GM18499 (cell line): ENCODE measurements around the gene CTNNA3.
"Not testable (repeated sequence)": the region's sequence is repeated elsewhere in the genome, so short reads cannot be mapped to it uniquely, and the experiment has no call there.

Source experiments
- ATAC-seq: cut with Tn5 transposase; IDR thresholded peaks from one replicate; pipeline ENCODE4 v1.9.1; 2021; ENCODE audit warnings: moderate number of reproducible peaks; ENCODE audit not compliant: insufficient read depth, unreplicated experiment

Gene CTNNA3

DNA sequence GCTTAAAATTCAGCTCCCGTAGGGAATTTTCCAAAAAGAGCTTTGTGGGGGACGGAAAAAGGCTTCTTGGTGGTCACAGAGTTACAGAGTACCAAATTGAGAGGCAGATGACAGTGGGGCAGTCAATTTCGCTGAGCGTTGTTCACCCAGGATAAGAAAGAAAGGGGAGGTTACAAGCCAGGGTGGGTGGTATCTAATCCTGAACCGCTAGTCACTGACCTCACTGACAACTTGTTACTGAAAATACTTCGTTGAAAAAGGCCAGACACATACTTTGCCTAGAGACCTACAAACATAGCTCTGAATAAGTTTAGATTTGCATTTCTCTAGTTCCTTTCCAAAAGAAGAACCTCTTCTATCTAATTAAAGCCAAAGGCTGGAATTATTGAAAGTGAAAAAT, at the start of gene CTNNA3:
TSS of gene CTNNA3 (minus strand) at position 167 of the 400 bp plus-strand sequence.
- no peak for ATAC-seq

DNA sequence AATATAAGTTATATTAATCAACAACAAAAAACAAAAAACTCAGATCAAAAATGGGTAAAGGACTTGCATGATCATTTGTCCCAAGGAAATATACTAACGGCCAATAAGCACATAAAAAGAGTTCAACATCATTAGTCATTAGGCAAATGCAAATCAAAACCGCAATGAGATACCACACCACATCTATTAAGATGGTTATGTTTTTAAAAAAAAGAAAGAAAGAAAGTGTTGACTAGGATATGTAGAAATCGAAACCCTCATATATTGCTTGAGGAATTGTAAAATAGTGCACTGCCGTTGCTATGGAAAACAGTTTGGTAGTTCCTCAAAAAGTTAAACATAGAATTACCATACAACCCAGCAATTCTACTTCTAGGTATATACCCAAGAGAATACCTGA, 39.4 kb upstream of the CTNNA3 start:
- ATAC-seq: no peak

DNA sequence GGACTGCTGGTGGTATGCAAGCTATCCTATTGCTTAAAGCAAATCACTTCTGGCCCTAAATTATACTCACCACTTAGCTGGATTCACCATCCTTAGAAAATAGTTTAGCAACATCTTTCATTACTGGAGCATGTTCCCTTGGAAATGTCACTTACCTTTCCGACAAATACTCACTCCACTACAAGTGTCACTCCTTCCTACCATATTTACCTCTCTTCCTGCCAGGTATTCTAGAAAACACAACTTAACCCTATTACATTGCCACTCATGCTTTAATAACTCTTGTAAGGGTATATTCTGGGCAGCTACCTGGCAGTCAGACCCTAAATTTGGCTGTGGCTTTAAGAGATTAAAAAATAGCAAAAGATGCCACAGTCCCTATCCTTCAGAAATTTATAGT, 37.5 kb upstream of the CTNNA3 start:
- no peak for ATAC-seq

DNA sequence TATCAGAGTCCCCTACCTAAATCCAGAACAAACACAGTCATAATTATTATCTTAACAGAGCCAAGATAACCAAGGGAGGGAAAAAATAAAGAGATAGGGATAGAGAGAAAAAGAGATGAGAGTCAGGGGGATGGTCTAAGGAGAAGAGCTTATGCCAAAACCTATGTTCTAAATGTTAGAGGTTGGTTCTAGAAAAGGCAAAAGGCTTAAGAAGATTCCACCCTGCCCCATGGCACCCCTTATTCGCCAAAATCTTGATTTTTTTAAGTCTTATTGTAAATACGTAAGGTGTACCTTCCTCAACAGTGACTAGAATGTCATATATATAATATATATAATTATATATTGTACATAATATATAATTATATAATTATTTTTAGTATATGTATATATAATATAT, 29.6 kb upstream of the CTNNA3 start:
- ATAC-seq: no peak

DNA sequence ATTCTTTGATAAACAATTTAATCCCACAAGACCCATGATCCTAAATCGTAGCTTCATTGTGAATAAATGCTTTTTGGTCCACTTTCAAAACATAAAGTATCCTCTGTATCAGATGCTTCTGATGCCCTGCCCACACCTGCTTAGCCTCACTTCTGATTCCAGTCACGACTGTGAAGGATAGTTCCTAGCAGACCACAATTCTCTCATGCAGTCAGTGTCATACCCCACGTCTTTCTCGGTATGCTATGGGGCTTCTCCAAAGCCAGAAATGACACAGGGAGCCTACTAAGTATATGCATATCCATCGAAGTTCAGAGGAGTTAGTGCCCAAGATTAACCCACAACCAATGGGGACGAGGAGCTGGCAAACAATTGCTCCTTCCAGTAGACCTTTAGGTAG, 27.6 kb upstream of the CTNNA3 start:
- no peak for ATAC-seq

DNA sequence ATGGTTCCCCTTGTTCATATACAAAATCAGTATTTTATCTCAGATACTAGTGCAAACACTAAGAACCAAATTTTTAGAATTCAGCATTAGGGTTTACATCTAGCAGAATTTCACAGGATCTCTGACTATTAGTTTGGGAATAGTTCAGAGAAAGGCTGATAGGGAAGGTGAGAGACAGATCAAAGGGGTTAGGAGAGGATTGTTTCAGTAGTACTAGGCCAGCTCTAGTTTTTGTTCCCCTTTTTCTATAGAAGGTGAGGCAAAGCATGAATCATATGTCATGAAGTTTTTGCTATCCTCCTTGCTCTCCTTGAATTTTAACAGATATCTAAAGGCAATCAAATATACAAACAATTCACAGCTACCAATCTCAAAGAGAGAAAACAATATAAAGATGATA, 26.1 kb upstream of the CTNNA3 start:
- ATAC-seq: peak; percentile 94

DNA sequence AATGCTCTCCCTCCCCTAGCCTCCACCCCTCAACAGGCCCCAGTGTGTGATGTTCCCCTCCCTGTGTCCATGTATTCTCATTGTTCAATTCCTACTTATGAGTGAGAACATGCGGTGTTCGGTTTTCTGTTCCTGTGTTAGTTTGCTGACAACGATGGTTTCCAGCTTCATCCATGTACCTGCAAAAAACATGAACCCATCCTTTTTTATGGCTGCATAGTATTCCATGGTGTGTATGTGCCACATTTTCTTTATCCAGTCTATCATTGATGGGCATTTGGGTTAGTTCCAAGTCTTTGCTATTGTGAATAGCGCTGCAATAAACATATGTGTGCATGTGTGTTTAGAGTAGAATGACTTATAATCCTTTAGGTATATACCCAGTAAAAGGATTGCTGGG, 20.5 kb upstream of the CTNNA3 start:
- not testable (repeated sequence) for ATAC-seq

DNA sequence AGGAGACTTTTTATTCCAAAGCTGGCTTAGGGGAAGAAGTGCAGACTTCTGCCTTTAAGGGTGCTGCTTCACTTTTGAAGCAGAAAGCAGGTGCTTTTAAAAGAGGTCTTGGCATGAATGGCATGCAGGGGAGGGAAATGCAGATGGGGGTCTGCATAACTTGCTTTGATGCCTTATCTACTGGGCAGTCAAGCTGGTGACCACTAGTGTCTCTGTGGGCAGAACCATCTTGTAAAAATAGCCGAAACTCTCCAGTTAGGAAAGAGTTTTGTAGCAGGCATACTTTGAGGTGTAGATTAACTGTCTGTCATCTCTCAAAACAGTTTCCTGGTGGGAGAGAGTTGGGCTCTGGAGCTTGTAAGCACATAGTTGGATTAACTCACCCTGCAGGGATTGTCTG, 9.9 kb upstream of the CTNNA3 start:
- no peak for ATAC-seq

DNA sequence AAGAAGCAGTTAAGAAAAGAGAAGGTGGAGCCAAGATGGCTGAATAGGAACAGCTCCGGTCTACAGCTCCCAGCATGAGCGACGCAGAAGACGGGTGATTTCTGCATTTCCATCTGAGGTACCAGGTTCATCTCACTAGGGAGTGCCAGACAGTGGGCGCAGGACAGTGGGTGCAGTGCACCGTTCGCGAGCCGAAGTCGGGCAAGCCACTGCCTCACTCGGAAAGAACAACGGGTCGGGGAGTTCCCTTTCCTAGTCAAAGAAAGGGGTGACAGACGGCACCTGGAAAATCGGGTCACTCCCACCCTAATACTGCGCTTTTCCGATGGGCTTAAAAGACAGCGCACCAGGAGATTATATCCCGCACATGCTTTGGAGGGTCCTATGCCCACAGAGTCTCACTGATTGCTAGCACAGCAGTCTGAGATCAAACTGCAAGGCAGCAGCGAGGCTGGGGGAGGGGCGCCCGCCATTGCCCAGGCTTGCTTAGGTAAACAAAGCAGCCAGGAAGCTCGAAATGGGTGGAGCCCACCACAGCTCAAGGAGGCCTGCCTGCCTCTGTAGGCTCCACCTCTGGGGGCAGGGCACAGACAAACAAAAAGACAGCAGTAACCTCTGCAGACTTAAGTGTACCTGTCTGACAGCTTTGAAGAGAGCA, 3.7 kb upstream of the CTNNA3 start:
- not testable (repeated sequence) for ATAC-seq

DNA sequence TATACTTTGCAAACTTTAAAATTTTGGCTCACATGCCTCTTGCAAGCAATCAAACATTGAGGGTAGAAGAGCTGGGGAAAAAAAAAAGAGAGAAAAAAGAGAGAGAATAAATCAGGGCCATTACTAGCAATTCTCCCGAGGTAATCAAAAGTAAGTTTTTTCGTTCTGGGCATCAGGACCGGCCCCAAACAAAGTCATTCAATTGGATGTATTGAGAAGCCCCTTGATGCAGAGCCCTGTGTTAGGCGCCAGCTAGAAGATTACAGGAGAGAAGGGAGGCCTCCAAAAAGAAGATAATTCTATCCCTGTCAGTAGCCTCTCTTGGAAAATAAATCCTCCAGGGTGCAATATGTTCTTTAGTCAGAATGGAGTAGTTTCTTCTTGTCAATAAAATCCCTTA, 2.2 kb upstream of the CTNNA3 start:
- ATAC-seq: no peak

DNA sequence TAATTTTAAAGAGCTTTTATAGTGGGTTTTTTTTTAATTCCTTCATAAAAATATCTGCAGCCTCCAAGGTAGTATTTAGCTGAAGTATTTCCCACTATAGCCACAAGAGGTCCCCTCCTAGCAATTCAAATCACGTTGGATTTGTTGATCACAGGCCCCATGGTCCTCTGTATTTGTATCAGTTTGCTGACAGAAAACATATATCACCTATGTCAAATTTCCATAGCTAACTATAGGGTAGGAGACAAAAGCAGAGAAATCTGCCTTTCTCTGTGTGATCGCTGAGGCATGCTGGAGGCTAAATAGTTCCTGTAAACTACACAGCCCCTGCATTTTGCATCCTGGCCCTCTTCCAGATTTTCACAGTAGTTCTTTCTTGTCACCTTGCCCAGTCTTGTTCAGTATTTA, 1.7 kb upstream of the CTNNA3 start:
- peak; percentile 75 for ATAC-seq

DNA sequence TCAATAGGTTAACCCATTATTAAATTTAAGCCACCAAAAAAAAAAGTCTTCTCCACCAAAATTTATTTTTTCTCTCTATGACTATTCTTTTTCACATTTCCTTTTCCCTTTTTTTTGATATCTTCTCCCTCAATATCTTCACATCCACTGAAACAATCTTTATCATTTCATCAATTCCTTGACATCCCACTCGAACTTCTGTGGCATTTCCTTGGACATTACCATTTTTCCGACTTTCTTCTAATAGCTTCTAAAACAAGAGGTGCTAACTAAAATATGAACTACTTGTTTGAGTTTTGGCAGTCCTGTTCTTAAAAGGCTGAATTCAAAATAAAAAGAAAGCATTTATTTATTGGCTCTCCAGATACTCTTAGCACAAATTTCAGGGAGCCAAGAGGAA, 684 bp upstream of the CTNNA3 start:
- no peak for ATAC-seq

DNA sequence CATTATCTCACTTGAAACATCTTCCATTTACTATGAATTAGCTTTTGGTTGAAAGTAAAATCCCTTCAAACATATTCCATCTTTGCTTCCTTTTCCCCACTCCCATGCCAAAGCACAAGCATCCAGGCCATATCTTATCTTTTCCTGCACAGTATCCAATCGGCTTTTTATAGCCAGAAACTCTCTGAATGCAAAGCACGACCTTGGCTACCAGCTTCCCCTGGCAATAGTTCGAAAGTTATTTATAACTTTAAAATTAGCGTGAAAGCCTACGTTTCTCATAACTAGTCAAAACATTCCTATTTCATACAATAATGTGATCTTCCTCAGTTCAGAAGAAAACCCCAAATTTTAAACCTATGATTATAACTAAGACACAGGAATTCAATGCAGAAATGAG, 440 bp downstream of the CTNNA3 start:
- ATAC-seq: no peak

DNA sequence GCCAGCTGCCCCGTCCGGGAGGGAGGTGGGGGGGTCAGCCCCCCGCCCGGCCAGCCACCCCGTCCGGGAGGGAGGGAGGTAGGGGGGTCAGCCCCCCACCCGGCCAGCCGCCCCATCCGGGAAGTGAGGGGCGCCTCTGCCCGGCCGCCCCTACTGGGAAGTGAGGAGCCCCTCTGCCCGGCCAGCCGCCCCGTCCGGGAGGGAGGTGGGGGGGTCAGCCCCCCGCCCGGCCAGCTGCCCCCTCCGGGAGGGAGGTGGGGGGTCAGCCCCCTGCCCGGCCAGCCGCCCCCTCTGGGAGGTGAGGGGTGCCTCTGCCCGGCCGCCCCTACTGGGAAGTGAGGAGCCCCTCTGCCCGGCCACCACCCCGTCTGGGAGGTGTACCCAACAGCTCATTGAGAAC, 4.1 kb downstream of the CTNNA3 start:
- ATAC-seq: not testable (repeated sequence)

DNA sequence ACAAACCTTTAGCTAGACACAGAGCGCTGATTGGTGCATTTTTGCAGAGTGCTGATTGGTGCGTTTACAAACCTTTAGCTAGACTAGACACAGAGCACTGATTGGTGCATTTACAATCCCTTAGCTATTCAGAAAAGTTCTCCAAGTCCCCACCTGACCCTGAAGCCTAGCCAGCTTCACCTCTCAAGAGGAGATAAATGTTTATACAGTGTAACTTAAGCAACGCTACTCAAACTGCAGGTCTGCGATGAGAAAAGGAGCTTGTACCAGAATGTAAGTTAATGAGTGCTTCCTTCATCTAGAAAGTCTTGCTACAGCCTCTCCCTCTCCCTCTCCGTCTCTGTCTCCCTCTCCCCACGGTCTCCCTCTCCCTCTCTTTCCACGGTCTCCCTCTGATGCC, 5.5 kb downstream of the CTNNA3 start:
- not testable (repeated sequence) for ATAC-seq

DNA sequence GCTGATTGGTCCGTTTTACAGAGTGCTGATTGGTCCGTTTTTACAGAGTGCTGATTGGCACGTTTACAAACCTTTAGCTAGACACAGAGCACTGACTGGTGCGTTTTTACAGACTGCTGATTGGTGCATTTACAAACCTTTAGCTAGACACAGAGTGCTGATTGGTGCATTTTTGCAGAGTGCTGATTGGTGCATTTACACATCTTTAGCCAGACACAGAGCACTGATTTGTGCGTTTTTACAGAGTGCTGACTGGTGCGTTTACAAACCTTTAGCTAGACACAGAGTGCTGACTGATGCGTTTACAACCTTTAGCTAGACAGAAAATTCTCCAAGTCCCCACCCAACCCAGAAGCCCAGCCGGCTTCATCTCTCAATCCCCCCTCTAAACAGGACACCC, 11.9 kb downstream of the CTNNA3 start:
- ATAC-seq: not testable (repeated sequence)

DNA sequence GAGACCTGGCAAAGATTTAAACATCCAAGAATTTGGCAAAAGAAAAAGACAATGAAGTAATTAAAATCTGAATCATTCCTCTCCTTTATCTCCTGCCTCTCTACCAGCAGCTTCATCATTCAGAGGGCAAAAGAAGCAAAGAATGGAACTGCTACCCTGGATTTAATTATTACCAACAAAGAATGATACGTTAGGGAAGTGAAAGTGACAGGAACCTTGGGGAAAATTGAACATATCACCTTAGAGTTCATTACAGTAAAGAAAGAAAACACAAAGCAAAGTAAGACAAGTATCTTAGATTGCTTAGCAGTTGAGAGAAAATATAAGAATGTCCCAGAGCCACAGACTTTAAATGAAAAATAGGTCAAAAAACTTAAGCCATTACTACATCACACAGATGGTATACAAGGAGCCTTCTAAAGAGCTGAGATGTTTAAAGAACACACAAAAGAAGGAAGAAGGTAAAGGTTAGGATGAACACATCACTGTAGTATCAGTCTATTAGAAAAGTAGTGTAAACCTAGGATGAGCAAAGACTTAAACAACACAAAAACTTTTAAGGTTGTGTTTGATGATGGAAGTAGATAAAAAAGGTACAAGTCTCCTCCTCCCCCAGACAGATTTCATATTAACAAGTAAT, 17.5 kb downstream of the CTNNA3 start:
- ATAC-seq: no peak

DNA sequence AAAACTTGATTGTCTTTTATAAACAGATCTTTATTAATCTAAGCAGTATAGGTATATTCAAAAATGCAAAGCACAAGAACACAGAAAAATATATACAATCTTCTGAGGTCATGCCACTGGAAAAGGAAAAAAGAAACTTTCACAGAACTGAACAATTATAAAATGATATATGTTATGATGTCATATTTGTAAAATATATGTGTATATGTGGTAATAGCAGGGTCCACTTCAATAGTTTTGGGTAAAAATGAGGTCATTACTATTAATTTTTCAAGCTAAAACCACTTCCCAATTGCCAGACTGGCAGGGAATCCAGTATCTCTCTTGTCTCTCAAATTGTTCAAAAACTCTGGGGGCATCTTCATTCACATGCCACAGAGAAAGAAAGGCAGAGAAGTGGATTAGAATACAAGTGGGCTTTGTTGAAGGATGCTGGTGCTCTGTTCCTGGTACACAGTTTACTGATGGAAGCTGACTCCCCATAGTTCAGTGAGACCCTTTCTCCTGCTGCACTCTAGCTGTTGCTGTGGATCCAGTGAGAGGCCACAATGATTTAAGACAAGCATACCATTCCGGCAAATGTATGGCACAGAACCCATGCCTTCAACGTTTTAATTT, 19.7 kb downstream of the CTNNA3 start:
- no peak for ATAC-seq

DNA sequence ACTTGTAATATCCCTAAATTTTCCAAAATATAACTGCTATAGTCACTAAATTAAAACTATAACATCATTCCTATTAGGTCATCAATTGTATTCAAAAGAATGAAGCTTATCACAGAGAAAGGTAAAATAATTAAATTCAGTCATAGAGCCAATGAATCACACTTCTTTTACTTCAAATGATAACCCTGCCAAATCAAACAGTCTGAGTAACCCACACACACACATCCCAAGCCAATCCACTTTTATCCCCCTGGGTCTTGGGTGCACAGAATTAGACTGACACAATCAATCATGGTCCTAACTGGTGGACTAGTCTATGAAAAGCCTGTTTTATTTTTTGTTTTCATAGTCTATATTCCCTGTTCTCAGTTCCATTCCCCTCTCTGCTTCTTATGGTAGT, 25.6 kb downstream of the CTNNA3 start:
- ATAC-seq: no peak

DNA sequence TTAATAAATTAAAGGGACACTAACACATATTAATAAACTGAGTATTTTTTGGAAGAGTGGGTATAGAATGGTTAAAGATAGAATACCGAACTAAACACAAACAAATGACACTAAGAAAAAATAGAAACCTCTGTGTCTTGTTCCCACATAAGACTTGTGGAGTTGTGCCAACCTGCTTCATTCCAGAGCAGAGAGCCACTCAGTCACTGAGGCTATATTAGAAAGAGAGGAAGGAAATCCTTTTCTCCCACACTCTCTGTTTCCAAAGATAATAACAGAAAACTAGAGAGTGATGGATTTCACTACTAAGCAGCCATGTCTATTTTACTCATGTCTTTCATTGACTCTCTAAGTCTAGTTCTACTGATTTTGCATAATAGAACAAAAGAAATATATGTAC, 26.0 kb downstream of the CTNNA3 start:
- ATAC-seq: no peak

DNA sequence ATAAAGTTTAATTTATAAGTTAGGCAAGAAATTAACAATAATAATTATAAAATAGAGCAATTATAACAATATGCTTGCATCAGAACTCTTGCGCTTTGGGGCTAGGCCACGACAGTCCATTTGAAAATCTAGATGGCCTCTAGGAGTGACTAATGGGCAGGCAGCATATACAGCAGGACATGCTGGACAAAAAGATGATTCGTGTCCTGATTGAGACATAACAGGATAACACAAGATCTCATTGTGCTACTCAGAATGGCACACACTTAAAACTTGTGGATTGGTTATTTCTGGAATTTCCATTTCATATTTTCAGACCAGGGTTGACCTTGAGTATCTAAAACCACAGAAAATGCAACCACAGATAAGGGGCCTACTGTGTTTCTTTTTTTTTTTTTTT, 27.5 kb downstream of the CTNNA3 start:
- no peak for ATAC-seq

DNA sequence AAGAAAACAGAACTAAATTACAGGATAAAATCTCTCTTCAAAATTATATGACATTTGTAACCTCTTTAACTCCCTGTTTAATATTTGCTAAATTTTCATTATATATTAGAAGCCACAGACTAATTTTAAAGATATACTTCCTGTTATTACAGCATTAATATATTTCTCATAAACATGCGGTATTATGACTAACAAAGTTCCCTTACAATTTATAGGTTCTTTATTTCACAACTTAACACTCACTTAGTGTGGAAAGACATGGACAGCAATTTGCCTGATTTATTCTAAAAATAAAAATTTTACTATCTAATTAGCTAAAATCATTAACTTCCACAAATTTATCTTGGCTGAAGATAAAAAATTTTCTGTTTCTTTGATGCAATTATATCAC, 29.0 kb downstream of the CTNNA3 start:
- no peak for ATAC-seq
